HepG2 (cell line): ENCODE measurements around the gene NUDT7. TPM values are rescaled to one million over a fixed set of nuclear protein-coding genes. Genes with fewer than 3 reads are reported as not detected.

Source experiments
- CBX5 ChIP-seq: sonication (generic); formaldehyde crosslinking; IDR thresholded peaks from 2 replicates; pipeline ENCODE4 v1.4.0; 2020; ENCODE audit warnings: missing genetic modification reagents, borderline replicate concordance
- IRF2 ChIP-seq: IDR thresholded peaks from 2 replicates; pipeline ENCODE4 v1.6.1; 2018; ENCODE audit warnings: missing genetic modification reagents, missing compliant biosample characterization
- ISX ChIP-seq: sonication (generic); formaldehyde crosslinking; conservative IDR thresholded peaks from 2 replicates; pipeline ENCODE4 v1.5.0; 2020; ENCODE audit warnings: missing genetic modification reagents
- KDM3A ChIP-seq: IDR thresholded peaks from 2 replicates; pipeline ENCODE4 v1.6.1; 2018; ENCODE audit warnings: low read depth, missing compliant biosample characterization
- KMT2B ChIP-seq: IDR thresholded peaks from 2 replicates; pipeline ENCODE4 v1.6.1; 2016; ENCODE audit warnings: missing genetic modification reagents, missing compliant biosample characterization
- MEF2D ChIP-seq: sonication (generic); formaldehyde crosslinking; IDR thresholded peaks from 2 replicates; pipeline ENCODE4 v1.5.1; 2020; ENCODE audit warnings: mild to moderate bottlenecking, missing genetic modification reagents
- MEIS1 ChIP-seq: sonication (generic); formaldehyde crosslinking; IDR thresholded peaks from 2 replicates; pipeline ENCODE4 v1.9.0; 2021; ENCODE audit warnings: mild to moderate bottlenecking, missing genetic modification reagents, moderate library complexity, borderline replicate concordance
- MIER3 ChIP-seq: IDR thresholded peaks from 2 replicates; pipeline ENCODE4 v1.6.1; 2016; ENCODE audit warnings: missing compliant biosample characterization, borderline replicate concordance
- POLR2A ChIP-seq, 2 experiments: IDR thresholded peaks; 2 replicates each; pipeline ENCODE4 v1.6.1; 2011; ENCODE audit warnings: low read depth in 2 of 2, low read length in 2 of 2, mild to moderate bottlenecking in 1 of 2, moderate library complexity in 1 of 2; ENCODE audit not compliant: insufficient read depth in 1 of 2
- TCF7 ChIP-seq: sonication (generic); IDR thresholded peaks from 2 replicates; pipeline ENCODE4 v1.6.1; 2016; ENCODE audit warnings: antibody characterized with exemption, low read depth
- ZNF331 ChIP-seq: sonication (generic); formaldehyde crosslinking; IDR thresholded peaks from 2 replicates; pipeline ENCODE4 v1.4.0; 2020; ENCODE audit warnings: missing genetic modification reagents
- ZNF572 ChIP-seq: sonication (generic); formaldehyde crosslinking; IDR thresholded peaks from 2 replicates; pipeline ENCODE4 v1.5.1; 2020; ENCODE audit warnings: mild to moderate bottlenecking, missing genetic modification reagents
- polyA plus RNA-seq, 8 experiments: library from polyadenylated mRNA; depleted of rRNA in 3 of 8; stranded (reverse) in 7 of 8; unstranded in 1 of 8; fragments of >200 nt; fragmentation: Illumina TruSeq in 4 of 8; extraction: Trizol in 4 of 8; gene quantifications; 2 replicates each; pipeline versions ENCODE4 v1.2.1 to v1.2.3, GENCODE V29; 2011 to 2016; ENCODE audit warnings: low read depth in 4 of 8, missing spikeins in 1 of 8, mixed read lengths in 1 of 8; ENCODE audit not compliant: insufficient read depth in 1 of 8
- total RNA-seq, 5 experiments: library from RNA; depleted of rRNA; stranded (reverse); fragments of >200 nt; fragmentation: Illumina TruSeq; extraction: Trizol; gene quantifications; 2 replicates each; pipeline ENCODE4 v1.2.3, GENCODE V29; 2016; ENCODE audit warnings: low read depth in 1 of 5
- TF ChIP-seq, protein P1 (sequence below): sonication (generic); formaldehyde crosslinking; IDR thresholded peaks from 2 replicates; pipeline ENCODE4 v1.4.0; 2020; ENCODE audit warnings: mild to moderate bottlenecking, missing genetic modification reagents
- TF ChIP-seq, protein P2 (sequence below): sonication (generic); formaldehyde crosslinking; IDR thresholded peaks from 2 replicates; pipeline ENCODE4 v1.5.1; 2020; ENCODE audit warnings: mild to moderate bottlenecking, moderate library complexity, missing genetic modification reagents
- TF ChIP-seq, protein P3 (sequence below): sonication (generic); formaldehyde crosslinking; IDR thresholded peaks from 2 replicates; pipeline ENCODE4 v1.4.0; 2020; ENCODE audit warnings: missing genetic modification reagents, borderline replicate concordance

NUDT7 gene
- total and polyA plus RNA-seq, 2 of the 13 experiments (the other 11 are each of a cell fraction or from before 2014, with no cell fraction given), result 14.3 to 23.9 TPM

DNA sequence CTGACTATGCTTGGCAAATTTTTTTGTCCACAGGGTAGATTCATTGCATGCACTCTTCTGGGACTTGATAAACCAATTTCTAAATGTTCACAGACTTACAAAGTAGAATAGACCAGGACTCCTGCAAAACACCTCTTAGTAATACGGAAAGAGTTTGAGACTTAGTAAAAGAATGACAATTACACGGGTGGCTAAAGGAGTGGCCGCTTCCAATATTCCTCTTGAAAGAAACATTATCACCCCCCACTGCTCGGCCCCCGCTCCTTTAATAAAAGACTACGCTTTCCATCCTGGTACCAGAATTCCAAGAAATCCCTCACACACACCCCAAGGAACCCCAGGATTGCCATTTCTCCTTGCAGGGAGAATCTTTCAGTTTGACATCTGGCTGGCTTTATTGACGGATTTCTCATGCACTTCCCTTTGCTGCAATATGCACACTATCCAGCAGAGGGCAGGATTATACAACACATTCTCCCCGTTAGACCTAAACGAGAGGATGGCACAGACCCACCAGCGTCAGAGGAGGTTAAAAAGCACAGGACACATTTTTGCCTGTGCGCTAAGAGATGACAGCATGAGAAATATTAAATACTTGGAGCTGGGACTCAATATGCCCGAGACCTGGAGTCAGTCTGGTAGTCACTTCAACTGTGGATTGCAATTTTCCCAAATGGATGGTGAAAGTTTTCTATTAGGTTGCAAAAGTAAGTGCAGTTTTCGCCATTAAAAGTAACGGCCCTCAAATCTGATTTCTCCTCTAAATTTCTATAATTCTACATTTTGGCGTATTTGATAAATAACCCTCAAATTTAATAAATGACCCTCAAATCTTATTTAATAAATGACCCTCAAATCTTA lies 46.6 kb upstream of the NUDT7 start (continued):
- TF ChIP-seq, protein P1, sequence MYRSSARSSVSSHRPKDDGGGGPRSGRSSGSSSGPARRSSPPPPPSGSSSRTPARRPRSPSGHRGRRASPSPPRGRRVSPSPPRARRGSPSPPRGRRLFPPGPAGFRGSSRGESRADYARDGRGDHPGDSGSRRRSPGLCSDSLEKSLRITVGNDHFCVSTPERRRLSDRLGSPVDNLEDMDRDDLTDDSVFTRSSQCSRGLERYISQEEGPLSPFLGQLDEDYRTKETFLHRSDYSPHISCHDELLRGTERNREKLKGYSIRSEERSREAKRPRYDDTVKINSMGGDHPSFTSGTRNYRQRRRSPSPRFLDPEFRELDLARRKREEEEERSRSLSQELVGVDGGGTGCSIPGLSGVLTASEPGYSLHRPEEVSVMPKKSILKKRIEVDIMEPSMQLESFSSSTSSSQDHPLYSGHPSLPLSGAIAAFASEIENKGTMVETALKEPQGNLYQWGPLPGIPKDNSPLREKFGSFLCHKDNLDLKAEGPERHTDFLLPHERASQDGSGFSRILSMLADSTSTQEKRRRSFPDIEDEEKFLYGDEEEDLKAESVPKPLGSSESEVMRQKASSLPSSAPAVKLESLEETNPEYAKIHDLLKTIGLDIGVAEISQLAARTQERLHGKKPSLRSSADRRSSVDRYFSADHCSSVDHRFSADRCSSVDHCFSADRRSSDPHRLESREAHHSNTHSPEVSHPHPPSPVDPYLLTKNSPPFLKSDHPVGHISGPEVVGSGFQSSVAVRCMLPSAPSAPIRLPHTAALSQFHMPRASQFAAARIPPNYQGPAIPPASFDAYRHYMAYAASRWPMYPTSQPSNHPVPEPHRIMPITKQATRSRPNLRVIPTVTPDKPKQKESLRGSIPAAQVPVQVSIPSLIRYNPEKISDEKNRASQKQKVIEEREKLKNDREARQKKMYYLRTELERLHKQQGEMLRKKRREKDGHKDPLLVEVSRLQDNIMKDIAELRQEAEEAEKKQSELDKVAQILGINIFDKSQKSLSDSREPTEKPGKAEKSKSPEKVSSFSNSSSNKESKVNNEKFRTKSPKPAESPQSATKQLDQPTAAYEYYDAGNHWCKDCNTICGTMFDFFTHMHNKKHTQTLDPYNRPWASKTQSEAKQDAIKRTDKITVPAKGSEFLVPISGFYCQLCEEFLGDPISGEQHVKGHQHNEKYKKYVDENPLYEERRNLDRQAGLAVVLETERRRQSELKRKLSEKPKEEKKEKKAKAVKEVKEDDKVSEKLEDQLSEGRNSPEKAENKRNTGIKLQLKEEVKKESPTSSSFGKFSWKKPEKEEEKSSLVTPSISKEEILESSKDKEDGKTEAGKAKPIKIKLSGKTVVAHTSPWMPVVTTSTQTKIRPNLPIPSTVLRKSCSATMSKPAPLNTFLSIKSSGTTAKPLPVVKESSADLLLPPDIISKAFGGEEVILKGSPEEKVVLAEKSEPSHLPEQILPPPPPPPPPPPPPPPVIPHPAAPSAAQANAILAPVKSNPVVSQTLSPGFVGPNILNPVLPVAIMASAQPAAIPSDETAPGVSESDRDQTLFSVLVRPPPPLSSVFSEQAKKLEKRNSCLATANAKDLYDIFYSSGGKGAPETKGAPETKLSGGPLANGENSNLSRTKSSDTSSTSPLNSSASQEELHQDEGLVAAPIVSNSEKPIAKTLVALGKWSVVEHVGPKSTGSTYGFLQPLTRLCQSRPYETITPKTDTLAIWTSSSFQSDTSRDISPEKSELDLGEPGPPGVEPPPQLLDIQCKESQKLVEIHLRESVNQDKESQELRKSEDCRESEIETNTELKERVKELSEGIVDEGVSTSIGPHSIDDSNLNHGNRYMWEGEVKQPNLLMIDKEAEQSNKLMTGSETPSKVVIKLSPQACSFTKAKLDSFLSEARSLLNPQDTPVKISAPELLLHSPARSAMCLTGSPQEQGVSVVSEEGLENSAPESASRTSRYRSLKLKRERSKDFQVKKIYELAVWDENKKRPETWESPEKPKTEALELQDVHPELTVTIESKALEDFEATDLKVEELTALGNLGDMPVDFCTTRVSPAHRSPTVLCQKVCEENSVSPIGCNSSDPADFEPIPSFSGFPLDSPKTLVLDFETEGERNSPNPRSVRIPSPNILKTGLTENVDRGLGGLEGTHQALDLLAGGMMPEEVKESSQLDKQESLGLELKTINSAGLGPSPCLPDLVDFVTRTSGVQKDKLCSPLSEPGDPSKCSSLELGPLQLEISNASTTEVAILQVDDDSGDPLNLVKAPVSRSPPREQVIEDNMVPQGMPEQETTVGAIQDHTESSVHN (CRISPR knock-in tag), result no peak
- no peak for TF ChIP-seq MEF2D (CRISPR knock-in tag)
- 0 out of 2 replicates have a peak, but pooled peaks have one; percentile 47 for TF ChIP-seq ZNF331
- 0 out of 2 replicates have a peak, but pooled peaks have one; percentile 35 for TF ChIP-seq KMT2B (CRISPR knock-in tag)
- TF ChIP-seq, protein P2, sequence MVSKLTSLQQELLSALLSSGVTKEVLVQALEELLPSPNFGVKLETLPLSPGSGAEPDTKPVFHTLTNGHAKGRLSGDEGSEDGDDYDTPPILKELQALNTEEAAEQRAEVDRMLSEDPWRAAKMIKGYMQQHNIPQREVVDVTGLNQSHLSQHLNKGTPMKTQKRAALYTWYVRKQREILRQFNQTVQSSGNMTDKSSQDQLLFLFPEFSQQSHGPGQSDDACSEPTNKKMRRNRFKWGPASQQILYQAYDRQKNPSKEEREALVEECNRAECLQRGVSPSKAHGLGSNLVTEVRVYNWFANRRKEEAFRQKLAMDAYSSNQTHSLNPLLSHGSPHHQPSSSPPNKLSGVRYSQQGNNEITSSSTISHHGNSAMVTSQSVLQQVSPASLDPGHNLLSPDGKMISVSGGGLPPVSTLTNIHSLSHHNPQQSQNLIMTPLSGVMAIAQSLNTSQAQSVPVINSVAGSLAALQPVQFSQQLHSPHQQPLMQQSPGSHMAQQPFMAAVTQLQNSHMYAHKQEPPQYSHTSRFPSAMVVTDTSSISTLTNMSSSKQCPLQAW (CRISPR knock-in tag), result peak; percentile 56; the same call in 1 of the 2 replicates
- TF ChIP-seq, protein P3, sequence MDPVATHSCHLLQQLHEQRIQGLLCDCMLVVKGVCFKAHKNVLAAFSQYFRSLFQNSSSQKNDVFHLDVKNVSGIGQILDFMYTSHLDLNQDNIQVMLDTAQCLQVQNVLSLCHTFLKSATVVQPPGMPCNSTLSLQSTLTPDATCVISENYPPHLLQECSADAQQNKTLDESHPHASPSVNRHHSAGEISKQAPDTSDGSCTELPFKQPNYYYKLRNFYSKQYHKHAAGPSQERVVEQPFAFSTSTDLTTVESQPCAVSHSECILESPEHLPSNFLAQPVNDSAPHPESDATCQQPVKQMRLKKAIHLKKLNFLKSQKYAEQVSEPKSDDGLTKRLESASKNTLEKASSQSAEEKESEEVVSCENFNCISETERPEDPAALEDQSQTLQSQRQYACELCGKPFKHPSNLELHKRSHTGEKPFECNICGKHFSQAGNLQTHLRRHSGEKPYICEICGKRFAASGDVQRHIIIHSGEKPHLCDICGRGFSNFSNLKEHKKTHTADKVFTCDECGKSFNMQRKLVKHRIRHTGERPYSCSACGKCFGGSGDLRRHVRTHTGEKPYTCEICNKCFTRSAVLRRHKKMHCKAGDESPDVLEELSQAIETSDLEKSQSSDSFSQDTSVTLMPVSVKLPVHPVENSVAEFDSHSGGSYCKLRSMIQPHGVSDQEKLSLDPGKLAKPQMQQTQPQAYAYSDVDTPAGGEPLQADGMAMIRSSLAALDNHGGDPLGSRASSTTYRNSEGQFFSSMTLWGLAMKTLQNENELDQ (CRISPR knock-in tag), result peak; percentile 47; the same call in 1 of the 2 replicates
- 0 out of 2 replicates have a peak, but pooled peaks have one; percentile 43 for TF ChIP-seq KDM3A (CRISPR knock-in tag)
- 0 out of 2 replicates have a peak, but pooled peaks have one; percentile 37 for TF ChIP-seq MEIS1 (CRISPR knock-in tag)
- no peak for TF ChIP-seq ZNF572 (CRISPR knock-in tag)
- 0 out of 2 replicates have a peak, but pooled peaks have one; percentile 50 for TF ChIP-seq IRF2 (CRISPR knock-in tag)
- 0 out of 2 replicates have a peak, but pooled peaks have one; percentile 20 for TF ChIP-seq CBX5 (CRISPR knock-in tag)
- TF ChIP-seq MIER3 (CRISPR knock-in tag), result peak; percentile 54; the same call in 1 of the 2 replicates
- no peak for TF ChIP-seq POLR2A (IDR thresholded peaks at IDR 0.05; ENCODE audit: insufficient read depth in 1 of 2, low read depth in 2 of 2, low read length in 2 of 2)
- TF ChIP-seq ISX, result no peak
- no peak for TF ChIP-seq TCF7
